Measurements from ENCODE around the gene CYP19A1.

The CYP19A1 gene

DNA sequence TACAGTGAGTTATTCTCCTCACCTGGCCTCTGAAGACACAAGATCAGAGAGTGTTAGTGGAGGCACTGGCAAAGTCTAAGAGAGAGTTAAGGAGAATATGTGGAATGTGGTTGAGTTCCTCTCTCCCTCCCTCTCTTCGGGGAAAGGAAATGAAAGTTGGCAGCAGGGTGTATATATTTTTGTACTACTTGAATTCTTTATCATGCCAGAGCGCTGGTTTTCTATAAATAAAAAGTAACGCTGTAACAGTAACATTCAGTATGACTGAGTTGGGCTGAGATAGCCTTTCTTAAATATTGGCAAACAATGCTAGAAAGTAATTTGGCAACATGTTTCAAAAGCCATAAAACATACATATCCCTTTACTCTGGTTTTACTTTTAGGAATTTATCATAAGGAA lies 166.2 kb downstream of the CYP19A1 start:
- no peak for DNase-seq

- DNase-seq: no peak
Observed at GRCh38 chr15:51171634-51171932, 166.8 kb downstream of the CYP19A1 start.

- DNase-seq: no peak
Observed at GRCh38 chr15:51170882-51171633, 167.3 kb downstream of the CYP19A1 start.

DNA sequence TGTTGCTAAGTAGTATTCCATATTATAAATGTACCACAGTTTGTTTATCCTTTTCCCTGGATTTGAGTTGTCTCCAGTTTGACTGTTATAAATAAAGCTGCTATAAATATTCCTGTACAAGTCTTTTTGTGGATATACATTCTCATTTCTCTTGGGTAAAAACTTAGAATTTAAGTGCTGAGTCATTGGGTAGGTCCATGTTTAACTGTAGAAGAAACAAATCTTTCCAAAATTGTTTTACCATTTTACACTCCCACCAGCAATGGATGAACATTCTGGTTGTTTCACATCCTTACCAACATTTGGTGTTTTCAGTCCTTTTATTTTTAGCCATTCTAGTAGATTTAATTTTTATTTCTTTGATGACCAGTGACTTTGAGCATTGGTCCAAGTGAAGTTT lies 169.7 kb downstream of the CYP19A1 start:
- DNase-seq: no peak

GRCh38 chr15:51163843-51164242 lies 174.6 kb downstream of the CYP19A1 start:
- DNase-seq: no peak

- DNase-seq: no peak
Observed at GRCh38 chr15:51162865-51163762, 175.3 kb downstream of the CYP19A1 start.

- no peak for DNase-seq
Observed at GRCh38 chr15:51161491-51162220, 176.7 kb downstream of the CYP19A1 start.

DNA sequence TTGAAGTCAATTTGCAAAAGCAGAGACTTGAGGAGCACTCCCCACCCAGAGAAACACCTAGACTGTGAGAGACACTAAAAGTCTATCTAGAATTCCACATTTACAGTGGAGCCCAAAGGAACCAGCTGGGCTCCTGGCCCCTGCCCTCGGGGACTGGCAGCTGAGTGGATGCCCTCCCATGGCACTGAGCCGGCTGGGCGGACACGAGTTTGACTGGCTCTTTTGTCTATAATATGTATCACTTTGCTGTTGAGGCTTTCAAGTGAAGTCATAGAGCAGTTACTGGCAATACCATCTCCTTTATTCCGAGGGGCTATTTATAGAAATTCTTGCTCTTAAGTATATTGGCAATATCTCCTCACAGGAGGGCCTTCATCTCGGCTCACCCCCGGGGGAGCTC lies 177.9 kb downstream of the CYP19A1 start:
- DNase-seq: no peak

All from NCI-H524 treated with DMSO at 0.1 percent for 48 hours (cell line).